GM19035 (cell line): Measurements from ENCODE around the gene AIF1L.
"Not testable (repeated sequence)": the region's sequence is repeated elsewhere in the genome, so short reads cannot be mapped to it uniquely, and the experiment has no call there.

ENCODE experiments used
- ATAC-seq: cut with Tn5 transposase; IDR thresholded peaks from one replicate; pipeline ENCODE4 v1.9.1; 2021; ENCODE audit not compliant: unreplicated experiment

Gene AIF1L

GRCh38 chr9:131097948-131098278 is 1.6 kb downstream of the AIF1L start:
- no peak for ATAC-seq

- no peak for ATAC-seq
Observed at GRCh38 chr9:131098391-131099101, 2.2 kb downstream of the AIF1L start.

GRCh38 chr9:131099102-131099606 is 2.8 kb downstream of the AIF1L start:
- no peak for ATAC-seq

- not testable (repeated sequence) for ATAC-seq
Observed at GRCh38 chr9:131099845-131100244, 3.5 kb downstream of the AIF1L start.

GRCh38 chr9:131100445-131100844 is 4.1 kb downstream of the AIF1L start:
- ATAC-seq: no peak

GRCh38 chr9:131101207-131101964 is 5.1 kb downstream of the AIF1L start:
- no peak for ATAC-seq

- no peak for ATAC-seq
Observed at GRCh38 chr9:131103024-131103423, 6.7 kb downstream of the AIF1L start.

GRCh38 chr9:131103535-131103934 is 7.2 kb downstream of the AIF1L start:
- ATAC-seq: no peak

- no peak for ATAC-seq
Observed at GRCh38 chr9:131104016-131104740, 7.8 kb downstream of the AIF1L start.

- ATAC-seq: no peak
Observed at GRCh38 chr9:131105952-131106351, 9.6 kb downstream of the AIF1L start.

GRCh38 chr9:131107760-131108159 is 11.4 kb downstream of the AIF1L start:
- no peak for ATAC-seq

- ATAC-seq: no peak
Observed at GRCh38 chr9:131111186-131111853, 15.0 kb downstream of the AIF1L start.

- ATAC-seq: no peak
Observed at GRCh38 chr9:131111854-131112311, 15.6 kb downstream of the AIF1L start.

GRCh38 chr9:131112374-131113154 is 16.2 kb downstream of the AIF1L start:
- no peak for ATAC-seq

- ATAC-seq: no peak
Observed at GRCh38 chr9:131113655-131114054, 17.3 kb downstream of the AIF1L start.

- ATAC-seq: no peak
Observed at GRCh38 chr9:131114084-131114535, 17.8 kb downstream of the AIF1L start.

- ATAC-seq: not testable (repeated sequence)
Observed at GRCh38 chr9:131115360-131115742, 19.0 kb downstream of the AIF1L start.

- ATAC-seq: no peak
Observed at GRCh38 chr9:131116281-131117120, 20.2 kb downstream of the AIF1L start.

GRCh38 chr9:131117121-131117761 is 20.9 kb downstream of the AIF1L start:
- no peak for ATAC-seq
